GM21529 (cell line): ENCODE results near the gene MARCHF4.

Experiments
- ATAC-seq: cut with Tn5 transposase; IDR thresholded peaks from one replicate; pipeline ENCODE4 v1.9.1; 2021; ENCODE audit not compliant: unreplicated experiment

Gene MARCHF4

GRCh38 chr2:216371721-216372702, at the start of gene MARCHF4:
TSS of gene MARCHF4 (minus strand) at chr2:216372483. CDS start at chr2:216370260, 2,223 bp downstream.
- ATAC-seq: no peak

GRCh38 chr2:216420367-216421101, 48.3 kb upstream of the MARCHF4 start:
- ATAC-seq: no peak

- no peak for ATAC-seq
Observed at GRCh38 chr2:216418981-216419380, 46.7 kb upstream of the MARCHF4 start.

- no peak for ATAC-seq
Observed at GRCh38 chr2:216416571-216417307, 44.5 kb upstream of the MARCHF4 start.

GRCh38 chr2:216415541-216415940, 43.3 kb upstream of the MARCHF4 start:
- ATAC-seq: no peak

- ATAC-seq: no peak
Observed at GRCh38 chr2:216414772-216415319, 42.6 kb upstream of the MARCHF4 start.

- no peak for ATAC-seq
Observed at GRCh38 chr2:216413882-216414281, 41.6 kb upstream of the MARCHF4 start.

GRCh38 chr2:216412022-216412999, 40.0 kb upstream of the MARCHF4 start, which contains the start of gene SMARCAL1:
TSS of gene SMARCAL1 (plus strand) at chr2:216412484. CDS start at chr2:216414705, 2,221 bp downstream.
- peak; percentile 90 for ATAC-seq

- peak; percentile 18 for ATAC-seq
Observed at GRCh38 chr2:216410550-216410949, 38.3 kb upstream of the MARCHF4 start.

- no peak for ATAC-seq
Observed at GRCh38 chr2:216408426-216409290, 36.4 kb upstream of the MARCHF4 start.

- ATAC-seq: no peak
Observed at GRCh38 chr2:216406826-216407225, 34.5 kb upstream of the MARCHF4 start.

- no peak for ATAC-seq
Observed at GRCh38 chr2:216405588-216405987, 33.3 kb upstream of the MARCHF4 start.

- peak; percentile 76 for ATAC-seq
Observed at GRCh38 chr2:216404010-216404618, 31.8 kb upstream of the MARCHF4 start.

GRCh38 chr2:216402751-216403150, 30.5 kb upstream of the MARCHF4 start:
- ATAC-seq: no peak

- no peak for ATAC-seq
Observed at GRCh38 chr2:216399621-216400020, 27.3 kb upstream of the MARCHF4 start.

- ATAC-seq: no peak
Observed at GRCh38 chr2:216394881-216395280, 22.6 kb upstream of the MARCHF4 start.

- ATAC-seq: no peak
Observed at GRCh38 chr2:216392945-216393840, 20.9 kb upstream of the MARCHF4 start.
